Heart left ventricle (tissue), 16 donors: ENCODE results near the gene KDF1. TPM values are rescaled to one million over a fixed set of nuclear protein-coding genes. Genes with fewer than 3 reads are reported as not detected.
A peak's percentile ranks its signal among the peaks of the same experiment; 100 is the strongest.

Experiments
- ATAC-seq, 4 donors: fragments of 200-7000 bp; cut with Tn5 transposase; one replicate each; pipeline ENCODE4 v1.9.1; 2020 to 2022; ENCODE audit warnings: moderate library complexity in 4 of 4, mild to moderate bottlenecking in 3 of 4, moderate number of reproducible peaks in 1 of 4
- DNase-seq, 5 donors: peaks; one replicate each; pipeline ENCODE4 v3.0.0-alpha.2; 2020
- H3K27ac ChIP-seq, 12 donors: fragments of 200-600 bp; sonication (generic) in 4 of 12; one replicate each; pipeline versions ENCODE4 v1.5.0 to v1.8.0; 2016 to 2022; ENCODE audit warnings: mild to moderate bottlenecking in 2 of 12
- H3K27me3 ChIP-seq, 9 donors: fragments of 200-600 bp; sonication (generic) in 2 of 9; one replicate each; pipeline versions ENCODE4 v1.5.1 to v1.8.0; 2016 to 2022; ENCODE audit warnings: mild to moderate bottlenecking in 3 of 9
- H3K36me3 ChIP-seq, 9 donors: fragments of 200-600 bp; sonication (generic) in 2 of 9; one replicate each; pipeline versions ENCODE4 v1.5.0 to v1.8.0; 2018 to 2022; ENCODE audit warnings: mild to moderate bottlenecking in 2 of 9
- H3K4me1 ChIP-seq, 12 donors: fragments of 200-600 bp; sonication (generic) in 4 of 12; one replicate each; pipeline versions ENCODE4 v1.5.0 to v1.8.0; 2016 to 2022; ENCODE audit warnings: mild to moderate bottlenecking in 3 of 12
- H3K4me3 ChIP-seq, 12 donors: fragments of 200-600 bp; sonication (generic) in 4 of 12; one replicate each; pipeline versions ENCODE4 v1.5.0 to v1.8.0; 2017 to 2022; ENCODE audit warnings: mild to moderate bottlenecking in 9 of 12, moderate library complexity in 4 of 12
- H3K9me3 ChIP-seq, 12 donors: fragments of 200-600 bp; sonication (generic) in 4 of 12; one replicate each; pipeline versions ENCODE4 v1.5.0 to v1.8.0; 2016 to 2022; ENCODE audit warnings: mild to moderate bottlenecking in 1 of 12
- CTCF ChIP-seq, 12 donors: fragments of 200-600 bp; sonication (generic) in 4 of 12; IDR thresholded peaks; one replicate each; pipeline versions ENCODE4 v1.5.0 to v1.8.0; 2018 to 2022; ENCODE audit warnings: antibody characterized with exemption in 12 of 12, mild to moderate bottlenecking in 5 of 12
- POLR2A ChIP-seq, 2 donors: fragments of 450-650 bp; IDR thresholded peaks; one replicate each; pipeline ENCODE4 v1.6.1; 2017; ENCODE audit warnings: antibody characterized with exemption in 2 of 2, mild to moderate bottlenecking in 2 of 2, moderate library complexity in 2 of 2
- WGBS, 4 donors: extraction: QIAGEN DNeasy Blood & Tissue Kit in 2 of 4; methylation state at CpG; one replicate each; pipeline versions ENCODE4 v1.1.5 to v1.1.7; 2013 to 2018; 5-methylcytosine and 5-hydroxymethylcytosine counted together
- intact Hi-C, 10 donors: fragments of 100-400 bp; cut with DNase I; formaldehyde crosslinking; loops; one replicate each; pipeline versions ENCODE4 v1.11.1 to v1.14.2; 2022
- polyA plus RNA-seq, 2 donors: library from polyadenylated mRNA; stranded (reverse); fragments of 200-250 nt; gene quantifications; one replicate each; pipeline ENCODE4 v1.2.3, GENCODE V29; 2013
- total RNA-seq, 9 donors: library from RNA; depleted of rRNA in 2 of 9; stranded (reverse); fragments of >200 nt in 2 of 9; fragmentation: NEBNext Ultra II Directional in 3 of 9; extraction: Animal tissue kit (Norgen Biotek cat#: 25700) in 3 of 9; gene quantifications; one replicate each; pipeline versions ENCODE4 v1.1.0 to v1.2.4, GENCODE V29; 2016 to 2023
- donor health status: ischemic (EF 13 %, LVEDD 7.1; RV severe dilation, severe dysfunction).
- donor health status: healthy with polysubstance abuse.
- donor health status: DM: no; HTN: yes; CAD: no.
- donor health status: DM: no; HTN: no; CAD: no.
- donor health status: ischemic (EF 25% LVEDD 6.9; RV normal size, moderate dysfunction).
- donor health status: ischemic (EF 25% LVEDD 5.7; RV mildly dilated, moderate dysfunction).
- donor health status: healthy.
- donor health status: DM: yes; HTN: yes; CAD: no.
- donor health status: ischemic (EF 35%, LVEDD 5.7; RV mildly dilated, moderate dysfunction).
- donor health status: nonischemic (EF 11% LVEDD 7.7; RV severe dilation, severe dysfunction).
- donor health status: DM: yes; HTN: yes; CAD: no.
- donor health status: PGD.
- donor health status: ischemic (EF 29% LVEDD 5.4; RV normal size, mild dysfunction).
- donor health status: nonischemic (EF 23%, LVEDD 6.1; RV moderate dilation, normal function).

KDF1 gene
- total and polyA plus RNA-seq, 11 donors = 0.03 to 0.45 (median 0.12) TPM; not detected in 8

GRCh38 chr1:26957306-26957705 is 3.0 kb downstream of the KDF1 start:
- no peaks in the 10 kb centered on the region for H3K36me3 ChIP-seq
- DNase-seq = no peak
- ATAC-seq = no peak
- H3K27ac ChIP-seq = no peak overlapping the region
- H3K4me1 ChIP-seq = peaks cover 0 to 12% (median 6%) of the 10 kb centered on the region in 12 donors
- H3K27me3 ChIP-seq = peaks cover 9 to 59% (median 28%) of the 10 kb centered on the region in 9 donors
- WGBS, 4 donors = 87 to 89% (median 87%) methylated on average over 3 of the region's 3 CpGs
- TF ChIP-seq POLR2A (IDR thresholded peaks at IDR 0.05) = no peak
- intact Hi-C loops = no loop called here
- H3K9me3 ChIP-seq = peaks cover 0 to 15% (median 3%) of the 10 kb centered on the region in 12 donors
- H3K4me3 ChIP-seq = no peak overlapping the region

GRCh38 chr1:26956321-26956720 is 3.9 kb downstream of the KDF1 start:
- ATAC-seq = no peak
- TF ChIP-seq CTCF (IDR thresholded peaks at IDR 0.05) = no peak
- no peak for TF ChIP-seq POLR2A (IDR thresholded peaks at IDR 0.05)
- no peak overlapping the region for H3K27ac ChIP-seq
- DNase-seq = no peak
- H3K9me3 ChIP-seq = peaks cover 0 to 15% (median 3%) of the 10 kb centered on the region in 12 donors
- intact Hi-C loops = no loop called here
- H3K27me3 ChIP-seq = peaks cover 9 to 55% (median 28%) of the 10 kb centered on the region in 9 donors
- no peaks in the 10 kb centered on the region for H3K36me3 ChIP-seq
- peaks cover 0 to 12% (median 6%) of the 10 kb centered on the region in 12 donors for H3K4me1 ChIP-seq
- H3K4me3 ChIP-seq = no peak overlapping the region
- WGBS, 4 donors = 72 to 78% (median 76%) methylated on average over 3 of the region's 3 CpGs

GRCh38 chr1:26953374-26953773 is 6.9 kb downstream of the KDF1 start:
- DNase-seq = peak in 1 of 5 donors; percentile 1
- TF ChIP-seq POLR2A (IDR thresholded peaks at IDR 0.05) (no peak), CTCF (IDR thresholded peaks at IDR 0.05) (no peak)
- peaks cover 0 to 27% (median 4%) of the 10 kb centered on the region in 9 donors for H3K27me3 ChIP-seq
- no peaks in the 10 kb centered on the region for H3K36me3 ChIP-seq
- WGBS, 4 donors = 95 to 97% (median 96%) methylated on average over 5 of the region's 5 CpGs
- no peak overlapping the region for H3K27ac ChIP-seq
- peaks cover 0 to 15% (median 3%) of the 10 kb centered on the region in 12 donors for H3K9me3 ChIP-seq
- H3K4me3 ChIP-seq = no peak overlapping the region
- ATAC-seq = no peak
- H3K4me1 ChIP-seq = peaks cover 0 to 15% (median 1%) of the 10 kb centered on the region in 12 donors
- intact Hi-C loops = no loop called here

- WGBS, 4 donors = 87 to 95% (median 90%) methylated on average over 23 to 24 of the region's 24 CpGs
- ATAC-seq = no peak
- peaks cover 0 to 12% (median 0%) of the 10 kb centered on the region in 9 donors for H3K27me3 ChIP-seq
Observed at GRCh38 chr1:26951821-26952497, 8.3 kb downstream of the KDF1 start.

More at GRCh38 chr1:26951821-26952497, 8.3 kb downstream of the KDF1 start:
- peaks cover 0 to 13% (median 3%) of the 10 kb centered on the region in 12 donors for H3K9me3 ChIP-seq
- no peak overlapping the region for H3K27ac ChIP-seq
- H3K4me1 ChIP-seq = peaks cover 0 to 15% (median 1%) of the 10 kb centered on the region in 12 donors
- no peak for DNase-seq
- peaks cover 0 to 6% (median 0%) of the 10 kb centered on the region in 9 donors for H3K36me3 ChIP-seq
- H3K4me3 ChIP-seq = no peak overlapping the region
- no peak for TF ChIP-seq CTCF (IDR thresholded peaks at IDR 0.05)
- TF ChIP-seq POLR2A (IDR thresholded peaks at IDR 0.05) = no peak
- intact Hi-C loops = no loop called here
